Measurements from ENCODE around the gene KAZN. TPM values are rescaled to one million over a fixed set of nuclear protein-coding genes. Genes with fewer than 3 reads are reported as not detected.

The KAZN gene
- total RNA-seq, 2 experiments from 2014 or later, result 0.22 to 0.55 TPM

DNA sequence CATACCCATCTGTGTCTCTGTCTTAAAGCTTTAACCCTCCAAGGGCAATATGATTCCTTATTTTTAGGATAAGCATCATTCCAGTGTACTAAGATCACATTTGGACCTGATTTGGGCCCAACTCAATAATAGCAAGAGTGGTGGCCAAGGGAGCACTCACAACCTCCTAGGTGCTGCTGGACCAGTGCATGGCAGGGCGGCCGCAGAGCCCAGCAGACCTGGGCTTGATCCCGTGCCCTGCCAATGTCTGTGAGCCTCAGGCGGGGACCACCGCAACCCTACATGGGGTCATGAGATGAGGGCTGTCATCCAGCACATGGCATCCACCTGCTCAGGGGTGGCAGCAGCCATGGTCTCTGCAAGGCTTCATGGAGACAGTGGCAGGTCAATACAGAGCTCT lies 353.3 kb downstream of the KAZN start:
- intact Hi-C loops (cut with DNase I, micrococcal nuclease), result no loop called here
- Mint-ChIP-seq H3K4me3 (no peak overlapping the region), H3K27ac (no peak overlapping the region), H3K36me3 (ENCODE audit: low read depth) (no peaks in the 10 kb centered on the region), H3K9me3 (no peaks in the 10 kb centered on the region), H3K27me3 (no peaks in the 10 kb centered on the region), H3K4me1 (ENCODE audit: low read depth) (no peaks in the 10 kb centered on the region)
- no peak for TF ChIP-seq CTCF (IDR thresholded peaks at IDR 0.05)
- no peak for ATAC-seq (ENCODE audit: poor library complexity)
- Histone ChIP-seq H3K27ac (ENCODE audit: low read depth in 1 of 2, low read length in 2 of 2) (no peak overlapping the region), H3K27me3 (ENCODE audit: control insufficient read depth in 1 of 2, insufficient read depth in 2 of 2, low read length in 2 of 2) (peaks cover 0 to 2% of the 10 kb centered on the region in 2 experiments), H3K9me3 (ENCODE audit: control insufficient read depth in 1 of 2, insufficient read depth in 1 of 2, low read length in 2 of 2) (peaks cover 0 to 9% of the 10 kb centered on the region in 2 experiments), H3K4me3 (ENCODE audit: low read length) (no peak overlapping the region), H3K4me1 (ENCODE audit: insufficient read depth, low read length) (no peaks in the 10 kb centered on the region), H3K36me3 (ENCODE audit: insufficient read depth, low read length) (no peaks in the 10 kb centered on the region)
- DNase-seq, result no peak
- POLR2A ChIA-PET, result no interaction called here
- CTCF ChIA-PET, result no interaction called here

GRCh38 chr1:14952626-14953314 lies 354.3 kb downstream of the KAZN start:
- Histone ChIP-seq H3K27me3 (ENCODE audit: control insufficient read depth in 1 of 2, insufficient read depth in 2 of 2, low read length in 2 of 2) (peaks cover 0 to 2% of the 10 kb centered on the region in 2 experiments), H3K27ac (ENCODE audit: low read depth in 1 of 2, low read length in 2 of 2) (no peak overlapping the region), H3K9me3 (ENCODE audit: control insufficient read depth in 1 of 2, insufficient read depth in 1 of 2, low read length in 2 of 2) (peaks cover 0 to 9% of the 10 kb centered on the region in 2 experiments), H3K36me3 (ENCODE audit: insufficient read depth, low read length) (no peaks in the 10 kb centered on the region), H3K4me1 (ENCODE audit: insufficient read depth, low read length) (no peaks in the 10 kb centered on the region), H3K4me3 (ENCODE audit: low read length) (no peak overlapping the region)
- POLR2A ChIA-PET, result no interaction called here
- Mint-ChIP-seq H3K36me3 (ENCODE audit: low read depth) (no peaks in the 10 kb centered on the region), H3K4me1 (ENCODE audit: low read depth) (no peaks in the 10 kb centered on the region), H3K27me3 (no peaks in the 10 kb centered on the region), H3K9me3 (no peaks in the 10 kb centered on the region), H3K4me3 (no peak overlapping the region), H3K27ac (no peak overlapping the region)
- ATAC-seq (ENCODE audit: poor library complexity), result no peak
- intact Hi-C loops (cut with DNase I, micrococcal nuclease), result no loop called here
- TF ChIP-seq CTCF (IDR thresholded peaks at IDR 0.05), result no peak
- CTCF ChIA-PET, result no interaction called here
- DNase-seq, result no peak

DNA sequence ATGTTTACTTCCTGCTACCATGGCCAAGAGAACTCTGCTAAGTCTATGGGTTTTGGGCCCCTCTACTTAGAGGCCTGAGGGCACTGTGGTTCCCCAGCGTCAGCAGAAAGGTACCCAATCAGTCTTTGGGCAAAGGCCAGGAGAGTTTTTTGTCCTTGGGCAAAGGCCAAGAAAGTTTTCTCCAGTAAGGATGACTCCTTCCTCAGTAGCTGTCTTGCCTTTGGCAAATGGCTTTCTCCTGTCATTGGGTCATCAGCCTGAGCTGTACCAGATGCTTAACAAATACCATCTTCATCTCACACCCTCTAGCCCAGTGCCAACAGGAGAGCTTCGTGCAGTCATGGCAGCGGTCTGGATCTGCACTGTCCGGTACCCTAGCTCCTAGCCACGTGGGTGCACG lies 355.7 kb downstream of the KAZN start:
- no peak for DNase-seq
- H3K4me1 ChIP-seq (ENCODE audit: insufficient read depth, low read length), result no peaks in the 10 kb centered on the region
- H3K4me3 ChIP-seq (ENCODE audit: low read length), result no peak overlapping the region
- intact Hi-C loops (cut with DNase I, micrococcal nuclease), result no loop called here
- peaks cover 0 to 9% of the 10 kb centered on the region in 2 experiments for H3K9me3 ChIP-seq (ENCODE audit: control insufficient read depth in 1 of 2, insufficient read depth in 1 of 2, low read length in 2 of 2)
- no peak for TF ChIP-seq CTCF (IDR thresholded peaks at IDR 0.05)
- CTCF ChIA-PET, result no interaction called here
- H3K27me3 ChIP-seq (ENCODE audit: control insufficient read depth in 1 of 2, insufficient read depth in 2 of 2, low read length in 2 of 2), result peaks cover 0 to 2% of the 10 kb centered on the region in 2 experiments
- POLR2A ChIA-PET, result no interaction called here
- Mint-ChIP-seq H3K4me3 (no peak overlapping the region), H3K9me3 (no peaks in the 10 kb centered on the region), H3K36me3 (ENCODE audit: low read depth) (no peaks in the 10 kb centered on the region), H3K27ac (no peak overlapping the region), H3K27me3 (no peaks in the 10 kb centered on the region), H3K4me1 (ENCODE audit: low read depth) (no peaks in the 10 kb centered on the region)
- no peak for ATAC-seq (ENCODE audit: poor library complexity)
- H3K27ac ChIP-seq (ENCODE audit: low read depth in 1 of 2, low read length in 2 of 2), result no peak overlapping the region
- no peaks in the 10 kb centered on the region for H3K36me3 ChIP-seq (ENCODE audit: insufficient read depth, low read length)

Measured in CD4-positive, alpha-beta T cell (primary cell).